HepG2 (cell line): ENCODE data around the gene DEUP1. TPM values are rescaled to one million over a fixed set of nuclear protein-coding genes. Genes with fewer than 3 reads are reported as not detected.

ENCODE experiments used
- ATAC-seq: fragments of 200-7000 bp; cut with Tn5 transposase; 3 replicates; pipeline ENCODE4 v1.9.1; 2020; ENCODE audit warnings: mild to moderate bottlenecking, moderate library complexity
- BruUV-seq: library from RNA; stranded (reverse); fragments of 400-500 nt; replicated peaks from 2 replicates; lab custom pipeline; 2021; lab: Mats Ljungman, UMichigan
- CTCF ChIA-PET: fragments of 300-600 bp; formaldehyde crosslinking; extraction: SDS; loops from one replicate; lab custom pipeline; 2021; ENCODE audit warnings: low total read pairs, inconsistent platforms, low intra/inter-chr PET ratio; lab: Yijun Ruan, JAX
- POLR2A ChIA-PET: fragments of 350-600 bp; sonication (Branson Sonifier 250); formaldehyde crosslinking; loops from one replicate; lab custom pipeline; 2020; ENCODE audit warnings: antibody characterized with exemption, inconsistent platforms; lab: Yijun Ruan, JAX
- DNase-seq: peaks from one replicate; pipeline ENCODE4 v3.0.0-alpha.2; 2015; ENCODE audit warnings: low spot score
- FAIRE-seq: peaks from 3 replicates; lab custom pipeline; 2011; peaks lifted over from hg19 to GRCh38; lab: Jason Lieb, UNC
- H2AFZ ChIP-seq: one replicate; pipeline ENCODE4 v1.6.1; 2011; ENCODE audit warnings: low read length, inconsistent platforms
- H3K27ac ChIP-seq: fragments of 300-600 bp; 3 replicates; pipeline ENCODE4 v1.8.0; 2011; ENCODE audit warnings: mixed run types, mild to moderate bottlenecking, mixed read lengths, low read length, inconsistent platforms; ENCODE audit not compliant: insufficient read depth; ENCODE audit errors: extremely low read length
- H3K27me3 ChIP-seq, 2 experiments: fragments of 200-600 bp in 1 of 2; 2 replicates in 1 of 2; 3 replicates in 1 of 2; pipeline versions ENCODE4 v1.6.0 to v1.8.0; 2011; ENCODE audit warnings: low read length in 2 of 2, mild to moderate bottlenecking in 2 of 2, moderate library complexity in 2 of 2, inconsistent platforms in 1 of 2; ENCODE audit not compliant: insufficient read depth in 2 of 2, control insufficient read depth in 1 of 2
- H3K36me3 ChIP-seq, 2 experiments: fragments of 200-600 bp in 1 of 2; replicated peaks in 1 of 2; 2 replicates in 1 of 2; 3 replicates in 1 of 2; pipeline versions ENCODE4 v1.5.1 to v1.8.0; 2011; ENCODE audit warnings: low read length in 2 of 2, inconsistent platforms in 1 of 2; ENCODE audit not compliant: insufficient read depth in 2 of 2, control insufficient read depth in 1 of 2
- H3K4me1 ChIP-seq: 2 replicates; pipeline ENCODE4 v1.5.1; 2012; ENCODE audit warnings: low read length, inconsistent platforms; ENCODE audit not compliant: insufficient read depth
- H3K4me2 ChIP-seq: 2 replicates; pipeline ENCODE4 v1.6.0; 2011; ENCODE audit warnings: low read depth, low read length, inconsistent platforms
- H3K4me3 ChIP-seq, 3 experiments: fragments of 200-600 bp in 1 of 3; sonication (generic), shearing (Covaris generic) in 1 of 3; replicated peaks in 1 of 3; 2 replicates each; pipeline ENCODE4 v1.5.1; 2011 to 2016; ENCODE audit warnings: low read length in 3 of 3, inconsistent platforms in 2 of 3, low read depth in 2 of 3, mild to moderate bottlenecking in 2 of 3, control low read depth in 1 of 3, mixed read lengths in 1 of 3; ENCODE audit not compliant: insufficient read depth in 1 of 3
- H3K79me2 ChIP-seq: one replicate; pipeline ENCODE4 v1.6.1; 2011; ENCODE audit warnings: low read length, inconsistent platforms; ENCODE audit not compliant: insufficient read depth
- H3K9ac ChIP-seq: 2 replicates; pipeline ENCODE4 v1.6.0; 2011; ENCODE audit warnings: mild to moderate bottlenecking, low read depth, low read length, inconsistent platforms; ENCODE audit not compliant: insufficient read depth
- H3K9me3 ChIP-seq: 2 replicates; pipeline ENCODE4 v1.5.1; 2012; ENCODE audit warnings: mild to moderate bottlenecking, low read length
- H4K20me1 ChIP-seq: 2 replicates; pipeline ENCODE4 v1.6.0; 2011; ENCODE audit warnings: inconsistent platforms, mild to moderate bottlenecking, low read length, moderate library complexity; ENCODE audit not compliant: insufficient read depth
- CHD2 ChIP-seq: IDR thresholded peaks from 2 replicates; pipeline ENCODE4 v1.6.1; 2011; ENCODE audit warnings: low read depth, low read length, improper control_type of control experiment
- SP4 ChIP-seq: sonication (generic); formaldehyde crosslinking; IDR thresholded peaks from 2 replicates; pipeline ENCODE4 v1.8.1; 2023; ENCODE audit warnings: mild to moderate bottlenecking, missing genetic modification reagents
- ZIK1 ChIP-seq: sonication (generic); formaldehyde crosslinking; IDR thresholded peaks from 2 replicates; pipeline ENCODE4 v1.5.0; 2020; ENCODE audit warnings: mild to moderate bottlenecking, low read depth, missing genetic modification reagents, borderline replicate concordance
- ZNF143 ChIP-seq: sonication (generic); formaldehyde crosslinking; IDR thresholded peaks from 2 replicates; pipeline ENCODE4 v1.4.0; 2020; ENCODE audit warnings: missing genetic modification reagents
- ZNF556 ChIP-seq: sonication (generic); formaldehyde crosslinking; IDR thresholded peaks from 2 replicates; pipeline ENCODE4 v1.4.0; 2020; ENCODE audit warnings: mild to moderate bottlenecking, missing genetic modification reagents, borderline replicate concordance
- WGBS: methylation state at CpG from one replicate; pipeline ENCODE4 v1.1.6; 2017; ENCODE audit warnings: low lambda C conversion rate; 5-methylcytosine and 5-hydroxymethylcytosine counted together
- in situ Hi-C: cut with HindIII; loops from 2 replicates; pipeline ENCODE4 v1.10.0; 2017; ENCODE audit warnings: low pct_unique_long_range_greater_than_20kb; ENCODE audit not compliant: extremely low pct_ligation_motif_present
- intact Hi-C: fragments of 100-400 bp; cut with micrococcal nuclease; formaldehyde crosslinking; loops from one replicate; pipeline ENCODE4 v1.10.0; 2022; ENCODE audit not compliant: unreplicated experiment
- polyA plus RNA-seq, 8 experiments: library from polyadenylated mRNA; depleted of rRNA in 3 of 8; stranded (reverse) in 7 of 8; unstranded in 1 of 8; fragments of >200 nt; fragmentation: Illumina TruSeq in 4 of 8; extraction: Trizol in 4 of 8; gene quantifications; 2 replicates each; pipeline versions ENCODE4 v1.2.1 to v1.2.3, GENCODE V29; 2011 to 2016; ENCODE audit warnings: low read depth in 4 of 8, missing spikeins in 1 of 8, mixed read lengths in 1 of 8; ENCODE audit not compliant: insufficient read depth in 1 of 8
- total RNA-seq, 5 experiments: library from RNA; depleted of rRNA; stranded (reverse); fragments of >200 nt; fragmentation: Illumina TruSeq; extraction: Trizol; gene quantifications; 2 replicates each; pipeline ENCODE4 v1.2.3, GENCODE V29; 2016; ENCODE audit warnings: low read depth in 1 of 5
- TF ChIP-seq, protein P1 (sequence below): sonication (generic); formaldehyde crosslinking; IDR thresholded peaks from 2 replicates; pipeline ENCODE4 v1.5.0; 2020; ENCODE audit warnings: mild to moderate bottlenecking, missing genetic modification reagents
- TF ChIP-seq, protein P2 (sequence below): IDR thresholded peaks from 2 replicates; pipeline ENCODE4 v1.6.1; 2016; ENCODE audit warnings: low read depth, missing genetic modification reagents, missing compliant biosample characterization

DEUP1 gene
- total and polyA plus RNA-seq, 2 of the 13 experiments (the other 11 are each of a cell fraction or from before 2014, with no cell fraction given), result not detected

DNA sequence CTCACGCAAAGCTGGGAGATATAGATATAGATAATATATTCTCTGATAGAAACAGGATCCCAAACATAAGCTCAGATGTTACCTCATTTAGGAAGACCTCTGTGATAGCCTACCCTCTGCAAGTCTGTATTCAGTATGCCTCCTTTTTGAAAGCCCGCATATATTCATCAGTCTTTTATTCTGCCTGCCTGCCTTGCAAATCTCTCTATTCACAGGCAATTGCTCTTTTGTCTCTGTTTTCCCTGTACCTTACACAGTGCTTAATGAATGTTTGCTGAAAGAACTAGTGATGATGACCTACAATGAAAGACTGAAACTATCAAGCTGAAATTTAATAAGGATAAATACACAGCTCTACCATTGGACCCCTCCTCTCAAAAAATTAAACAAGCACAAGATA, 18.4 kb downstream of the DEUP1 start:
- H3K27ac ChIP-seq, result no peak overlapping the region
- no peak for ATAC-seq
- FAIRE-seq, result no peak
- ChIA-PET POLR2A (no interaction called here), CTCF (no interaction called here)
- no peaks in the 10 kb centered on the region for H4K20me1 ChIP-seq
- H3K9me3 ChIP-seq, result no peaks in the 10 kb centered on the region
- WGBS, result 47% methylated on average over 2 of the region's 2 CpGs
- H2AFZ ChIP-seq, result no peak overlapping the region
- no peak for DNase-seq
- no TSS peak for BruUV-seq
- in situ Hi-C loops (no loop called here), intact Hi-C loops (no loop called here)
- TF ChIP-seq ZNF556 (CRISPR knock-in tag) (no peak), SP4 (CRISPR knock-in tag) (no peak), CHD2 (no peak), ZIK1 (CRISPR knock-in tag) (no peak), ZNF143 (CRISPR knock-in tag) (no peak)
- TF ChIP-seq, protein P1, sequence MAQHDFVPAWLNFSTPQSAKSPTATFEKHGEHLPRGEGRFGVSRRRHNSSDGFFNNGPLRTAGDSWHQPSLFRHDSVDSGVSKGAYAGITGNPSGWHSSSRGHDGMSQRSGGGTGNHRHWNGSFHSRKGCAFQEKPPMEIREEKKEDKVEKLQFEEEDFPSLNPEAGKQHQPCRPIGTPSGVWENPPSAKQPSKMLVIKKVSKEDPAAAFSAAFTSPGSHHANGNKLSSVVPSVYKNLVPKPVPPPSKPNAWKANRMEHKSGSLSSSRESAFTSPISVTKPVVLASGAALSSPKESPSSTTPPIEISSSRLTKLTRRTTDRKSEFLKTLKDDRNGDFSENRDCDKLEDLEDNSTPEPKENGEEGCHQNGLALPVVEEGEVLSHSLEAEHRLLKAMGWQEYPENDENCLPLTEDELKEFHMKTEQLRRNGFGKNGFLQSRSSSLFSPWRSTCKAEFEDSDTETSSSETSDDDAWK (CRISPR knock-in tag), result no peak
- TF ChIP-seq, protein P2, sequence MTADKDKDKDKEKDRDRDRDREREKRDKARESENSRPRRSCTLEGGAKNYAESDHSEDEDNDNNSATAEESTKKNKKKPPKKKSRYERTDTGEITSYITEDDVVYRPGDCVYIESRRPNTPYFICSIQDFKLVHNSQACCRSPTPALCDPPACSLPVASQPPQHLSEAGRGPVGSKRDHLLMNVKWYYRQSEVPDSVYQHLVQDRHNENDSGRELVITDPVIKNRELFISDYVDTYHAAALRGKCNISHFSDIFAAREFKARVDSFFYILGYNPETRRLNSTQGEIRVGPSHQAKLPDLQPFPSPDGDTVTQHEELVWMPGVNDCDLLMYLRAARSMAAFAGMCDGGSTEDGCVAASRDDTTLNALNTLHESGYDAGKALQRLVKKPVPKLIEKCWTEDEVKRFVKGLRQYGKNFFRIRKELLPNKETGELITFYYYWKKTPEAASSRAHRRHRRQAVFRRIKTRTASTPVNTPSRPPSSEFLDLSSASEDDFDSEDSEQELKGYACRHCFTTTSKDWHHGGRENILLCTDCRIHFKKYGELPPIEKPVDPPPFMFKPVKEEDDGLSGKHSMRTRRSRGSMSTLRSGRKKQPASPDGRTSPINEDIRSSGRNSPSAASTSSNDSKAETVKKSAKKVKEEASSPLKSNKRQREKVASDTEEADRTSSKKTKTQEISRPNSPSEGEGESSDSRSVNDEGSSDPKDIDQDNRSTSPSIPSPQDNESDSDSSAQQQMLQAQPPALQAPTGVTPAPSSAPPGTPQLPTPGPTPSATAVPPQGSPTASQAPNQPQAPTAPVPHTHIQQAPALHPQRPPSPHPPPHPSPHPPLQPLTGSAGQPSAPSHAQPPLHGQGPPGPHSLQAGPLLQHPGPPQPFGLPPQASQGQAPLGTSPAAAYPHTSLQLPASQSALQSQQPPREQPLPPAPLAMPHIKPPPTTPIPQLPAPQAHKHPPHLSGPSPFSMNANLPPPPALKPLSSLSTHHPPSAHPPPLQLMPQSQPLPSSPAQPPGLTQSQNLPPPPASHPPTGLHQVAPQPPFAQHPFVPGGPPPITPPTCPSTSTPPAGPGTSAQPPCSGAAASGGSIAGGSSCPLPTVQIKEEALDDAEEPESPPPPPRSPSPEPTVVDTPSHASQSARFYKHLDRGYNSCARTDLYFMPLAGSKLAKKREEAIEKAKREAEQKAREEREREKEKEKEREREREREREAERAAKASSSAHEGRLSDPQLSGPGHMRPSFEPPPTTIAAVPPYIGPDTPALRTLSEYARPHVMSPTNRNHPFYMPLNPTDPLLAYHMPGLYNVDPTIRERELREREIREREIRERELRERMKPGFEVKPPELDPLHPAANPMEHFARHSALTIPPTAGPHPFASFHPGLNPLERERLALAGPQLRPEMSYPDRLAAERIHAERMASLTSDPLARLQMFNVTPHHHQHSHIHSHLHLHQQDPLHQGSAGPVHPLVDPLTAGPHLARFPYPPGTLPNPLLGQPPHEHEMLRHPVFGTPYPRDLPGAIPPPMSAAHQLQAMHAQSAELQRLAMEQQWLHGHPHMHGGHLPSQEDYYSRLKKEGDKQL (CRISPR knock-in tag), result no peak
- no peaks in the 10 kb centered on the region for H3K27me3 ChIP-seq
- no peaks in the 10 kb centered on the region for H3K79me2 ChIP-seq
- 0 out of 2 replicates have a peak, but pooled peaks cover 6% of the 10 kb centered on the region for H3K4me1 ChIP-seq
- H3K4me2 ChIP-seq, result no peak overlapping the region
- H3K4me3 ChIP-seq, result no peak overlapping the region
- H3K9ac ChIP-seq, result no peak overlapping the region
- no peaks in the 10 kb centered on the region for H3K36me3 ChIP-seq
